Measurements from ENCODE around the gene TSPYL4.
"Not testable (repeated sequence)": the region's sequence is repeated elsewhere in the genome, so short reads cannot be mapped to it uniquely, and the experiment has no call there.

TSPYL4 gene

GRCh38 chr6:116253505-116254296 lies at the start of gene TSPYL4:
TSPYL4 (minus strand) TSS chr6:116254075; CDS start chr6:116254008, 67 bp downstream.
- peak; percentile 95 to 96 for DNase-seq (ENCODE audit: low read depth in 2 of 2)

- no peak for DNase-seq (ENCODE audit: low read depth in 2 of 2)
These were observed 47.2 kb upstream of the TSPYL4 start for GRCh38 chr6:116301104-116301503.

GRCh38 chr6:116300566-116300965 lies 46.7 kb upstream of the TSPYL4 start:
- DNase-seq (ENCODE audit: low read depth in 2 of 2) = no peak

GRCh38 chr6:116298973-116299372 lies 45.1 kb upstream of the TSPYL4 start:
- no peak for DNase-seq (ENCODE audit: low read depth in 2 of 2)

GRCh38 chr6:116298273-116298672 lies 44.4 kb upstream of the TSPYL4 start:
- DNase-seq (ENCODE audit: low read depth in 2 of 2) = no peak

- no peak for DNase-seq (ENCODE audit: low read depth in 2 of 2)
These were observed 38.7 kb upstream of the TSPYL4 start for GRCh38 chr6:116292553-116292952.

- DNase-seq (ENCODE audit: low read depth in 2 of 2) = no peak
These were observed 38.0 kb upstream of the TSPYL4 start for GRCh38 chr6:116291701-116292396.

GRCh38 chr6:116290799-116291198 lies 36.9 kb upstream of the TSPYL4 start:
- DNase-seq (ENCODE audit: low read depth in 2 of 2) = no peak

- DNase-seq (ENCODE audit: low read depth in 2 of 2) = no peak
These were observed 36.0 kb upstream of the TSPYL4 start for GRCh38 chr6:116289876-116290275.

- peak in 1 of 2 experiments; percentile 27 for DNase-seq (ENCODE audit: low read depth in 2 of 2)
These were observed 33.9 kb upstream of the TSPYL4 start for GRCh38 chr6:116287689-116288282.

GRCh38 chr6:116286773-116287358 lies 33.0 kb upstream of the TSPYL4 start:
- DNase-seq (ENCODE audit: low read depth in 2 of 2) = no peak

- not testable (repeated sequence) for DNase-seq (ENCODE audit: low read depth in 2 of 2)
These were observed 31.1 kb upstream of the TSPYL4 start for GRCh38 chr6:116284984-116285383.

- DNase-seq (ENCODE audit: low read depth in 2 of 2) = no peak
These were observed 29.3 kb upstream of the TSPYL4 start for GRCh38 chr6:116283191-116283590.

- no peak for DNase-seq (ENCODE audit: low read depth in 2 of 2)
These were observed 28.8 kb upstream of the TSPYL4 start for GRCh38 chr6:116282698-116283097.

GRCh38 chr6:116280933-116281316 lies 27.1 kb upstream of the TSPYL4 start:
- DNase-seq (ENCODE audit: low read depth in 2 of 2) = no peak

GRCh38 chr6:116280161-116280932 lies 26.5 kb upstream of the TSPYL4 start:
- DNase-seq (ENCODE audit: low read depth in 2 of 2) = no peak

- DNase-seq (ENCODE audit: low read depth in 2 of 2) = peak; percentile 94 to 95
These were observed 25.6 kb upstream of the TSPYL4 start, which contains the start of gene TSPYL1 for GRCh38 chr6:116279232-116280160. TSPYL1 (minus strand) TSS chr6:116279930; CDS start chr6:116279830, 100 bp downstream.

- no peak for DNase-seq (ENCODE audit: low read depth in 2 of 2)
These were observed 25.0 kb upstream of the TSPYL4 start for GRCh38 chr6:116278854-116279231.

- DNase-seq (ENCODE audit: low read depth in 2 of 2) = no peak
These were observed 24.6 kb upstream of the TSPYL4 start for GRCh38 chr6:116278481-116278829.

- no peak for DNase-seq (ENCODE audit: low read depth in 2 of 2)
These were observed 23.2 kb upstream of the TSPYL4 start for GRCh38 chr6:116277124-116277523.
